Measurements from ENCODE around the gene HOPX. TPM values are rescaled to one million over a fixed set of nuclear protein-coding genes. Genes with fewer than 3 reads are reported as not detected.

Gene HOPX
- total RNA-seq, 4 donors from 2014 or later: 271 to 316 (median 289) TPM

DNA sequence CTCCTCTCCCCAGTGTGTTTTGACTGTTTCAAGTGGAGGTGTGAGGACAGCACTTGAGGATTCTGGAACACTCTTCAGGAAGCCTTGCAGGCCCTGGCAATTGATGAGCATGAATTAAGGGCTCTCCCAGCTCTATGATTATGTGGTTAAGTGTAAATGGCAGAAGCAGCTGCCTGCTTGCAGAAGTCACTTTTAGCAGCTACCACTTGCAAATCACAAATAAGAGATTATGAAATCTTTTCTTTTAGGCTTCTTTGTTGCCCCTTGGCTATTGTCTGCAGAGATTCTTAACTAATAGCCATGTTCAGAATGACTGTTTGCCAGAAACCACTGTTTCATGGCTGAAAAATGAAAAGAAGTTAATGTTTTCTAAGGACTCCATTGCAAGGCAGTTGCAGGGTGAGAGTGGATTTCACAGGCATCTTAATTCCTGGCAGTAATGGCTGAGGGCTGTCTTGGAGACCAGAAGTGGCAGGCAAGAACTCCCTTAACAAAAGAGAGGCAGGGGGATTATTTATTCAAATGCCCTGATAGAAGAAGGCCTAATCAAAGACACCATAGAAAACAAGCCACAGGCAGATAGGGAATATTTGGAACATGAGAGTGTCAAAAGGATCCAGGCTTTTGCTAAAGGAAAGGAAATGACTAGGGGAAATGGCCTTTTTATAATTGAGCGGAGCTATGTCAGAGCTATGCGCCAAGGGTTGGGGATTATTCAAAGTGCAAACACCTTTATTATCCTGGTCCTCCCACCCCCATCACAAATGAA is 8.3 kb upstream of the HOPX start:
- Histone ChIP-seq H3K4me3 (replicated peaks in 1 of 3) (no peak overlapping the region), H3K27ac (peak overlapping the region in 1 of 3 donors; percentile 26), H3K9me3 (no peaks in the 10 kb centered on the region), H3K27me3 (no peaks in the 10 kb centered on the region), H3K4me1 (peaks cover 8 to 36% of the 10 kb centered on the region in 2 donors), H3K36me3 (no peaks in the 10 kb centered on the region)
- DNase-seq: peak in 1 of 2 donors; percentile 28
- intact Hi-C loops (cut with DNase I): no loop called here
- no peak for TF ChIP-seq POLR2A (IDR thresholded peaks at IDR 0.05)
- TF ChIP-seq, protein P1, sequence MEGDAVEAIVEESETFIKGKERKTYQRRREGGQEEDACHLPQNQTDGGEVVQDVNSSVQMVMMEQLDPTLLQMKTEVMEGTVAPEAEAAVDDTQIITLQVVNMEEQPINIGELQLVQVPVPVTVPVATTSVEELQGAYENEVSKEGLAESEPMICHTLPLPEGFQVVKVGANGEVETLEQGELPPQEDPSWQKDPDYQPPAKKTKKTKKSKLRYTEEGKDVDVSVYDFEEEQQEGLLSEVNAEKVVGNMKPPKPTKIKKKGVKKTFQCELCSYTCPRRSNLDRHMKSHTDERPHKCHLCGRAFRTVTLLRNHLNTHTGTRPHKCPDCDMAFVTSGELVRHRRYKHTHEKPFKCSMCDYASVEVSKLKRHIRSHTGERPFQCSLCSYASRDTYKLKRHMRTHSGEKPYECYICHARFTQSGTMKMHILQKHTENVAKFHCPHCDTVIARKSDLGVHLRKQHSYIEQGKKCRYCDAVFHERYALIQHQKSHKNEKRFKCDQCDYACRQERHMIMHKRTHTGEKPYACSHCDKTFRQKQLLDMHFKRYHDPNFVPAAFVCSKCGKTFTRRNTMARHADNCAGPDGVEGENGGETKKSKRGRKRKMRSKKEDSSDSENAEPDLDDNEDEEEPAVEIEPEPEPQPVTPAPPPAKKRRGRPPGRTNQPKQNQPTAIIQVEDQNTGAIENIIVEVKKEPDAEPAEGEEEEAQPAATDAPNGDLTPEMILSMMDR (IDR thresholded peaks at IDR 0.05): no peak
- 87 to 92% methylated on average over 2 of the region's 2 CpGs for WGBS, 2 donors

DNA sequence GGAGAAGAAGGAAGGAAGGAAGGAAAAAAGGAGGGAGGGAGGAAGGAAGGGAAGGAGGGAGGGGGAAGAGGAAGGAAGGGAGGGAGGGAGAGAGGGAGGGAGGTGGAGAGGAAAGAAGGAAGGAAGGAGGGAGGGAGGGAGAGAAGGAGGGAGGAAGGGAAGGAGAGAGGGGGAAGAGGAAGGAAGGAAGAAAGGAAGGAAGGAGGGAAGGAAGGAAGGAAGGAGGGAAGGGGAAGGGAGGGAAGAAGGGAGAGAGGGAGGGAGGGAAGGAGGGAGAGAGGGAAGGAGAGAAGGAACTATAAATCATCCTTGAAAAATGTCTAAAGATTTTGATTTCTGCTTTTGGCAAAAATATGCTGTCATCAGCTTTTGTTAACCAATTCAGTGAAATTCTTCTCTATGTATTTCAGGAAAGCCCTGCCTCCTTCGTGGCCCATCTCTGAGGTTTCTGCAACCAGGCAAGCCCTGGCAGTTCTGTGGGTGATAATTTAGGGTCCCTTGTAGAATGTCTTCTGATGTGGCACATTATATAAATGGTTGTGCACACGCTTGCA is 7.1 kb upstream of the HOPX start:
- no peak for TF ChIP-seq POLR2A (IDR thresholded peaks at IDR 0.05)
- TF ChIP-seq, protein P1 (IDR thresholded peaks at IDR 0.05): no peak
- WGBS, 2 donors: 86 to 88% methylated on average over 2 of the region's 2 CpGs
- Histone ChIP-seq H3K4me1 (peaks cover 8 to 34% of the 10 kb centered on the region in 2 donors), H3K27me3 (no peaks in the 10 kb centered on the region), H3K4me3 (replicated peaks in 1 of 3) (no peak overlapping the region), H3K9me3 (no peaks in the 10 kb centered on the region), H3K36me3 (no peaks in the 10 kb centered on the region), H3K27ac (no peak overlapping the region)
- no peak for DNase-seq
- intact Hi-C loops (cut with DNase I): no loop called here

DNA sequence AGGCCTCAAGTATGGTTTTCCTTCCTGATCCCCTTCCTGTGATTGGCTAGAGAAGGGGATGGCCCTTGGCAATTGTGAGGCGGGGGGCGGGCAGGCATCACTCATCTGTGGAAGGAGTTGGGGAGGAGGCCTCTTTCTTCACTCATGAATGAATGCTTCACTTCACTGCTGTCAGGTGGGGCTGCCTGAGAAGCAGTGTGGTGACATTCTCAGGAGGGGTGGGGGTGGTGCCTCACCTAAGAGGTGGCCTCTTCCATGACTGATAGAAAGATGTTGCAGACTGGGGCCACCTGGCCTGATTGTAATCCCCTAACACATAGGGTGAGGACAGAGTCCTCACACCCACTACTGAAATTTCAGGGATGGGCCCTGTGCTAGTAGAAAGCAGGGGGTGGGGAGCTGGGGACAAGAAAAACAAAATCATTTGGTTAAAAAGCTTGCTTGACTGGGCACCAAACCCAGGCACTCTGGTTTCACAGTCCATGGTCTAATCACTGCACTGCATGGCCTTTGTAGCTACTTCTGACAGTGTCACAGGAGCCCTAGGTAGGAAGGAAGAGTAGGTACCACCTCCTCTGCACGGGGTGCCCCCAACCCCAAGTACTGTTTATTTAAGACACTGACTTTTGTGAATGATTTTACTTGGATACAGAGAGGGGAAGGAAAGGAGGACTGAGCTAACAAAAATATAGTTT is 5.6 kb upstream of the HOPX start:
- Histone ChIP-seq H3K4me3 (replicated peaks in 1 of 3) (no peak overlapping the region), H3K4me1 (peaks cover 13 to 40% of the 10 kb centered on the region in 2 donors), H3K9me3 (no peaks in the 10 kb centered on the region), H3K36me3 (no peaks in the 10 kb centered on the region), H3K27ac (no peak overlapping the region), H3K27me3 (no peaks in the 10 kb centered on the region)
- no peak for DNase-seq
- 81 to 83% methylated on average over 3 of the region's 3 CpGs for WGBS, 2 donors
- intact Hi-C loops (cut with DNase I): no loop called here
- no peak for TF ChIP-seq POLR2A (IDR thresholded peaks at IDR 0.05)
- TF ChIP-seq, protein P1 (IDR thresholded peaks at IDR 0.05): no peak

DNA sequence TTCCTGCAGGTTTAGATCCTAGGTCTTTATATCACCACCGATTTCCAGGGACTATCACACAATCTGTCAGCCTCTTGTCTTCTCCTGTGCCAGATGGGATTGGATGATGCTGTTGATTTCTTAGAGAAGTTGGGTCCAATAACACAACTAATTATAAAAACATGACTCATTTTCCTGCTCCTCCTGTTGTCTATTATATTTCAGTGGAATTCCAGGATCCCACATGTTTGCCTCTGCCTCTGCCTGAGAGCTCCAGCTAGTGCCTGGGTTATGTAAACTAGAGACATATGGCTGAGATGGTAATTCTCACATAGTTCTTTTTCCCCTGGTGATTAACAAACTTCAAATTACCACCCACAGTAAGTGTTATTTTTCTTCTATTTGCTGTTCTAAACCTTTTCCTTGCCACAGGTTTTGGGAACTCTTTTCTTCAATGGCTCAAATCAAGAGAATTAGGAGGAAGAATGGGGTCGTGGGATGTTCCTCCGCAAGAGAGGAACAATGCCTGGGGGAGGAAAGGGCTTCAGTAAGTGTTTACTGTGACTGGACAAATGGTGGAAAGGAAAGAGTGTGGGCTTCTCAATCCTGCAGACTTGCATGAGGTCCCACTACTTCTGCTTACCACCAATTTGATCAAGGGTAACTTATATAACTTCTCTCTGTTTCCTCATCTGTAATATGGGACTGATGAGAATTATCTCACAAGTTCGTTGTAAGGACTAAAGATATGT is 3.4 kb upstream of the HOPX start:
- TF ChIP-seq POLR2A (IDR thresholded peaks at IDR 0.05): no peak
- TF ChIP-seq, protein P1 (IDR thresholded peaks at IDR 0.05): no peak
- intact Hi-C loops (cut with DNase I): no loop called here
- Histone ChIP-seq H3K27ac (no peak overlapping the region), H3K9me3 (no peaks in the 10 kb centered on the region), H3K27me3 (no peaks in the 10 kb centered on the region), H3K4me3 (replicated peaks in 1 of 3) (no peak overlapping the region), H3K4me1 (peaks cover 15 to 34% of the 10 kb centered on the region in 2 donors), H3K36me3 (no peaks in the 10 kb centered on the region)
- no peak for DNase-seq
- 76 to 78% methylated on average over 4 of the region's 4 CpGs for WGBS, 2 donors
